Sigmoid colon (tissue), 4 donors: ENCODE results near the gene SPOP.

Experiments
- POLR2A ChIP-seq, 2 donors: fragments of 450-650 bp; IDR thresholded peaks; one replicate each; pipeline ENCODE4 v1.6.1; 2016; ENCODE audit warnings: antibody characterized with exemption in 2 of 2, mild to moderate bottlenecking in 2 of 2, moderate library complexity in 2 of 2
- POLR2AphosphoS5 ChIP-seq, 4 donors: sonication (generic); formaldehyde crosslinking; IDR thresholded peaks; one replicate each; pipeline ENCODE4 v1.6.1; 2017; ENCODE audit warnings: antibody characterized with exemption in 4 of 4
- TF ChIP-seq, protein P1 (sequence below), 4 experiments: fragments of 450-650 bp in 3 of 4; fragments of 200-600 bp in 1 of 4; IDR thresholded peaks; one replicate each; pipeline ENCODE4 v1.5.1; 2016 to 2019; ENCODE audit warnings: antibody characterized with exemption in 4 of 4, mild to moderate bottlenecking in 3 of 4, moderate library complexity in 2 of 4

DNA sequence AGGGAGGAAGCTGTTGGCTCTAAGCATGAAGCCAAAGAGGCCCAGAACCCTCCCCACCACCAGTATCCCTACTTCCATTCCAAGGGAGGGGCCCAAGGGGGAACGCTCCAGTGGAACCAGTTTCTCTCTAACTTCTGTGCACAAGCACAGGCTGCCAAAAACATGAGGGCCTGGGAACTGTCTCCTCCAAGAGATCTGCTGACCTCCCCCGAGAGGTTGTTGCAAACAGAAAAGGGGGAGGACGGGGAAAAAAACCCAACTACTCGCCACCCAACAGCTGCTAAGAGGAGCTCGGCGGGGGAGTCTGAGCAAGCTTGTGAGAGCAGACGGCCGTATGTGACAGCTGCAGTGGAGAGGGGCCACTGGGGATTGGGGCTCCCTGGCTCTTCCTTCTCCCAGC lies 45.5 kb upstream of the SPOP start:
- TF ChIP-seq, protein P1, sequence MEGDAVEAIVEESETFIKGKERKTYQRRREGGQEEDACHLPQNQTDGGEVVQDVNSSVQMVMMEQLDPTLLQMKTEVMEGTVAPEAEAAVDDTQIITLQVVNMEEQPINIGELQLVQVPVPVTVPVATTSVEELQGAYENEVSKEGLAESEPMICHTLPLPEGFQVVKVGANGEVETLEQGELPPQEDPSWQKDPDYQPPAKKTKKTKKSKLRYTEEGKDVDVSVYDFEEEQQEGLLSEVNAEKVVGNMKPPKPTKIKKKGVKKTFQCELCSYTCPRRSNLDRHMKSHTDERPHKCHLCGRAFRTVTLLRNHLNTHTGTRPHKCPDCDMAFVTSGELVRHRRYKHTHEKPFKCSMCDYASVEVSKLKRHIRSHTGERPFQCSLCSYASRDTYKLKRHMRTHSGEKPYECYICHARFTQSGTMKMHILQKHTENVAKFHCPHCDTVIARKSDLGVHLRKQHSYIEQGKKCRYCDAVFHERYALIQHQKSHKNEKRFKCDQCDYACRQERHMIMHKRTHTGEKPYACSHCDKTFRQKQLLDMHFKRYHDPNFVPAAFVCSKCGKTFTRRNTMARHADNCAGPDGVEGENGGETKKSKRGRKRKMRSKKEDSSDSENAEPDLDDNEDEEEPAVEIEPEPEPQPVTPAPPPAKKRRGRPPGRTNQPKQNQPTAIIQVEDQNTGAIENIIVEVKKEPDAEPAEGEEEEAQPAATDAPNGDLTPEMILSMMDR (IDR thresholded peaks at IDR 0.05), result no peak
- TF ChIP-seq POLR2A (IDR thresholded peaks at IDR 0.05), result no peak
- TF ChIP-seq POLR2AphosphoS5 (IDR thresholded peaks at IDR 0.05), result peak; percentile 43 to 80 (median 66)
